Caco-2 (cell line): ENCODE measurements around the gene PPP2R5D. TPM values are rescaled to one million over a fixed set of nuclear protein-coding genes. Genes with fewer than 3 reads are reported as not detected.
A peak's percentile ranks its signal among the peaks of the same experiment; 100 is the strongest.

Experiments used
- BruUV-seq: library from RNA; stranded (reverse); fragments of 400-500 nt; replicated peaks from 2 replicates; lab custom pipeline; 2021; lab: Mats Ljungman, UMichigan
- CTCF ChIA-PET: fragments of 300-600 bp; sonication (Branson Sonifier 250); formaldehyde crosslinking; loops from one replicate; lab custom pipeline; 2022; ENCODE audit warnings: antibody characterized with exemption; lab: Charles Lee
- POLR2A ChIA-PET: fragments of 300-600 bp; sonication (Branson Sonifier 250); formaldehyde crosslinking; loops from one replicate; lab custom pipeline; 2022; ENCODE audit warnings: antibody characterized with exemption; lab: Charles Lee
- DNase-seq, 2 experiments: peaks; one replicate each; pipeline versions ENCODE4 v3.0.0 to v3.0.0-alpha.2; 2020 to 2022
- H3K27me3 ChIP-seq: replicated peaks from 2 replicates; pipeline ENCODE4 v1.6.0; 2011; ENCODE audit warnings: low read length; ENCODE audit not compliant: control insufficient read depth, insufficient read depth
- H3K36me3 ChIP-seq: 2 replicates; pipeline ENCODE4 v1.5.1; 2011; ENCODE audit warnings: low read length; ENCODE audit not compliant: control insufficient read depth, insufficient read depth
- H3K4me1 ChIP-seq: fragments of 250-450 bp; sonication (Bioruptor Pico); 2 replicates; pipeline ENCODE4 v1.5.1; 2020; ENCODE audit warnings: mild to moderate bottlenecking
- H3K4me3 ChIP-seq: 2 replicates; pipeline ENCODE4 v1.5.1; 2011; ENCODE audit warnings: low read depth, mild to moderate bottlenecking, control low read depth, low read length
- H3K9me3 ChIP-seq: fragments of 250-450 bp; sonication (Bioruptor Pico); 2 replicates; pipeline ENCODE4 v1.5.1; 2020; ENCODE audit warnings: mild to moderate bottlenecking, moderate library complexity
- H3K27ac Mint-ChIP-seq: one replicate; pipeline ENCODE4 v1.8.0; 2022; ENCODE audit warnings: mixed read lengths; ENCODE audit not compliant: unreplicated experiment
- H3K27me3 Mint-ChIP-seq: one replicate; pipeline ENCODE4 v1.8.0; 2022; ENCODE audit warnings: mixed read lengths; ENCODE audit not compliant: insufficient read depth, unreplicated experiment
- H3K36me3 Mint-ChIP-seq: one replicate; pipeline ENCODE4 v1.8.0; 2022; ENCODE audit warnings: mild to moderate bottlenecking, mixed read lengths; ENCODE audit not compliant: insufficient read depth, unreplicated experiment
- H3K4me1 Mint-ChIP-seq: one replicate; pipeline ENCODE4 v1.8.0; 2022; ENCODE audit warnings: low read depth, mixed read lengths; ENCODE audit not compliant: unreplicated experiment
- H3K4me3 Mint-ChIP-seq: one replicate; pipeline ENCODE4 v1.8.0; 2022; ENCODE audit warnings: mild to moderate bottlenecking, moderate library complexity, mixed read lengths; ENCODE audit not compliant: unreplicated experiment
- H3K9me3 Mint-ChIP-seq: one replicate; pipeline ENCODE4 v1.8.0; 2022; ENCODE audit warnings: mixed read lengths; ENCODE audit not compliant: unreplicated experiment
- CTCF ChIP-seq, 2 experiments: fragments of 200-600 bp in 1 of 2; IDR thresholded peaks; 1 replicate in 1 of 2; 2 replicates in 1 of 2; pipeline versions ENCODE4 v1.5.1 to v1.8.0; 2011 to 2022; ENCODE audit warnings: antibody characterized with exemption in 1 of 2, control low read depth in 1 of 2, inconsistent platforms in 1 of 2, low read depth in 1 of 2, low read length in 1 of 2, mild to moderate bottlenecking in 1 of 2, moderate library complexity in 1 of 2; ENCODE audit not compliant: insufficient read depth in 1 of 2, severe bottlenecking in 1 of 2, unreplicated experiment in 1 of 2
- intact Hi-C: fragments of 100-400 bp; cut with micrococcal nuclease; formaldehyde crosslinking; loops from one replicate; pipeline ENCODE4 v1.10.0; 2022; ENCODE audit not compliant: unreplicated experiment
- total RNA-seq: library from RNA; stranded (reverse); gene quantifications from 2 replicates; pipeline ENCODE4 v1.2.3, GENCODE V29; 2022

Gene PPP2R5D
- total RNA-seq, 1 experiment from 2014 or later = 45.0 TPM

GRCh38 chr6:43021270-43022047, 37.1 kb downstream of the PPP2R5D start, which contains the start of gene RRP36:
RRP36 (plus strand) TSS chr6:43021623; CDS start chr6:43021655, 32 bp downstream.
- Histone ChIP-seq H3K9me3 (no peaks in the 10 kb centered on the region), H3K4me3 (peak within 1 kb of the TSS; percentile 80), H3K4me1 (peaks cover 10% of the 10 kb centered on the region), H3K36me3 (peaks cover 2% of the 10 kb centered on the region; the same call in 1 of the 2 replicates), H3K27me3 (no peaks in the 10 kb centered on the region)
- H3K36me3 Mint-ChIP-seq = peaks cover 55% of the 10 kb centered on the region
- no peaks in the 10 kb centered on the region for H3K27me3 Mint-ChIP-seq
- H3K4me1 Mint-ChIP-seq = no peaks in the 10 kb centered on the region
- peak within 1 kb of the TSS; percentile 96 for H3K27ac Mint-ChIP-seq
- H3K9me3 Mint-ChIP-seq = no peaks in the 10 kb centered on the region
- no peak for TF ChIP-seq CTCF (IDR thresholded peaks at IDR 0.05; ENCODE audit: insufficient read depth in 1 of 2, low read depth in 1 of 2, low read length in 1 of 2, severe bottlenecking in 1 of 2, unreplicated experiment in 1 of 2)
- POLR2A ChIA-PET = interaction anchor here (0.5 to 1.0 kb wide), 7 partner anchors 7 to 234 kb away, joined by 3 to 6 read pairs (median 3); partner anchors contain the start of genes CNPY3, CUL7, KLHDC3 and PPP2R5D
- H3K4me3 Mint-ChIP-seq = peak within 1 kb of the TSS; percentile 96
- intact Hi-C loops = no loop called here
- CTCF ChIA-PET = interaction anchor here (1.2 kb wide), 1 partner anchor 38 kb away, joined by 3 read pairs; the partner anchor contains the start of genes KLC4 and MRPL2
- DNase-seq = peak; percentile 69 to 80
- BruUV-seq = TSS peak; percentile 48

DNA sequence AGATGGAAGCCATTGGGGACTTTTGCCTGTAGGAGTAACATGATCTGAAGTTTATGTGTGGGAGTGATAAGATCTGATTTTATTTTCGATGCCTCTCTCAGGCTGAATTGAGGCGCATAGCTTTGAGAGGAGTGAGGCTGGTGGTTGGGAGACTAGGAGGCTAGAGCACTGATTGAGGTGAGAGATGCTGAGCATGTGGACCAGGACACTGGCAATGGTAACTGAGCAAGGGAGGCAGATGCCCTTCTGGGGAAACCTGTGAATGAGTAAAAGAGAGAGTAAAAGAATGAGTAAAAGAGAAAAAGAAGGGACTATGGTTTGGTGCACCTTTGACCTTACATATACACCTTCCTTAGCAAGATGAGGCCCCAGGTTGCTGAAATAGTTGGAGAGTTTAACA, 40.1 kb downstream of the PPP2R5D start:
- ChIA-PET POLR2A (no interaction called here), CTCF (no interaction called here)
- DNase-seq = no peak
- H3K4me3 Mint-ChIP-seq = no peak overlapping the region
- Histone ChIP-seq H3K4me1 (peaks cover 10% of the 10 kb centered on the region), H3K4me3 (no peak overlapping the region), H3K27me3 (no peaks in the 10 kb centered on the region), H3K36me3 (peaks cover 3% of the 10 kb centered on the region; the same call in 1 of the 2 replicates), H3K9me3 (no peaks in the 10 kb centered on the region)
- H3K9me3 Mint-ChIP-seq = no peaks in the 10 kb centered on the region
- H3K27ac Mint-ChIP-seq = no peak overlapping the region
- no peak for TF ChIP-seq CTCF (IDR thresholded peaks at IDR 0.05; ENCODE audit: insufficient read depth in 1 of 2, low read depth in 1 of 2, low read length in 1 of 2, severe bottlenecking in 1 of 2, unreplicated experiment in 1 of 2)
- intact Hi-C loops = no loop called here
- no TSS peak for BruUV-seq
- no peaks in the 10 kb centered on the region for H3K4me1 Mint-ChIP-seq
- H3K36me3 Mint-ChIP-seq = peaks cover 80% of the 10 kb centered on the region
- no peaks in the 10 kb centered on the region for H3K27me3 Mint-ChIP-seq

DNA sequence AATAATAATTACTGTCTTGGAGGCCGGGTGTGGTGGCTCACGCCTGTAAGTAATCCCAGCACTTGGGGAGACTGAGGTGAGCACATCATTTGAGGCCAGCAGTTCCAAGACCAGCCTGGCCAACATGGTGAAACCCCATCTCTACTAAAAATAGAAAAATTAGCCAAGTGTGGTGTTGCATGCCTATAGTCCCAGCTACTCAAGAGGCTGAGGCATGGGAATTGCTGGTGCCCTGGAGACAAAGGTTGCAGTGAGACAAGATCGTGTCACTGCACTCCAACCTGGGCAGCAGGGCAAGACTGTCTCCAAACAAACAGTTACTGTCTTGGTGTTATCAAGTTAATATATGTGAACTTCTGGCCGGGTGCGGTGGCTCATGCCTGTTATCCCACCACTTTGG, 42.0 kb downstream of the PPP2R5D start:
- Histone ChIP-seq H3K4me3 (no peak overlapping the region), H3K27me3 (no peaks in the 10 kb centered on the region), H3K9me3 (no peaks in the 10 kb centered on the region), H3K36me3 (peaks cover 3% of the 10 kb centered on the region; the same call in 1 of the 2 replicates), H3K4me1 (0 out of 2 replicates have a peak, but pooled peaks cover 3% of the 10 kb centered on the region)
- Mint-ChIP-seq H3K4me3 (no peak overlapping the region), H3K36me3 (peaks cover 88% of the 10 kb centered on the region), H3K27ac (no peak overlapping the region), H3K4me1 (no peaks in the 10 kb centered on the region), H3K27me3 (no peaks in the 10 kb centered on the region), H3K9me3 (no peaks in the 10 kb centered on the region)
- intact Hi-C loops = no loop called here
- no peak for DNase-seq
- no peak for TF ChIP-seq CTCF (IDR thresholded peaks at IDR 0.05; ENCODE audit: insufficient read depth in 1 of 2, low read depth in 1 of 2, low read length in 1 of 2, severe bottlenecking in 1 of 2, unreplicated experiment in 1 of 2)
- ChIA-PET POLR2A (interaction anchor here (0.6 kb wide), 1 partner anchor 32 kb away, joined by 4 read pairs; no protein-coding TSS in a partner anchor), CTCF (no interaction called here)
- no TSS peak for BruUV-seq
